Testis (tissue), 2 donors: Measurements from ENCODE around the gene ATP10B.

Experiments used
- POLR2A ChIP-seq: fragments of 450-650 bp; IDR thresholded peaks from one replicate; pipeline ENCODE4 v1.6.1; 2017; ENCODE audit warnings: antibody characterized with exemption, mild to moderate bottlenecking, moderate library complexity
- TF ChIP-seq, protein P1 (sequence below), 3 experiments: fragments of 450-650 bp in 2 of 3; fragments of 200-600 bp in 1 of 3; sonication (generic) in 1 of 3; IDR thresholded peaks; one replicate each; pipeline ENCODE4 v1.5.1; 2016 to 2019; ENCODE audit warnings: antibody characterized with exemption in 3 of 3, mild to moderate bottlenecking in 2 of 3, moderate library complexity in 1 of 3

GRCh38 chr5:160537940-160538339, 314.1 kb downstream of the ATP10B start:
- TF ChIP-seq, protein P1, sequence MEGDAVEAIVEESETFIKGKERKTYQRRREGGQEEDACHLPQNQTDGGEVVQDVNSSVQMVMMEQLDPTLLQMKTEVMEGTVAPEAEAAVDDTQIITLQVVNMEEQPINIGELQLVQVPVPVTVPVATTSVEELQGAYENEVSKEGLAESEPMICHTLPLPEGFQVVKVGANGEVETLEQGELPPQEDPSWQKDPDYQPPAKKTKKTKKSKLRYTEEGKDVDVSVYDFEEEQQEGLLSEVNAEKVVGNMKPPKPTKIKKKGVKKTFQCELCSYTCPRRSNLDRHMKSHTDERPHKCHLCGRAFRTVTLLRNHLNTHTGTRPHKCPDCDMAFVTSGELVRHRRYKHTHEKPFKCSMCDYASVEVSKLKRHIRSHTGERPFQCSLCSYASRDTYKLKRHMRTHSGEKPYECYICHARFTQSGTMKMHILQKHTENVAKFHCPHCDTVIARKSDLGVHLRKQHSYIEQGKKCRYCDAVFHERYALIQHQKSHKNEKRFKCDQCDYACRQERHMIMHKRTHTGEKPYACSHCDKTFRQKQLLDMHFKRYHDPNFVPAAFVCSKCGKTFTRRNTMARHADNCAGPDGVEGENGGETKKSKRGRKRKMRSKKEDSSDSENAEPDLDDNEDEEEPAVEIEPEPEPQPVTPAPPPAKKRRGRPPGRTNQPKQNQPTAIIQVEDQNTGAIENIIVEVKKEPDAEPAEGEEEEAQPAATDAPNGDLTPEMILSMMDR (IDR thresholded peaks at IDR 0.05), result no peak
- no peak for TF ChIP-seq POLR2A
